Upper lobe of left lung (tissue), 6 donors: ENCODE results near the gene PAIP2B. TPM values are rescaled to one million over a fixed set of nuclear protein-coding genes. Genes with fewer than 3 reads are reported as not detected.

Source experiments
- ATAC-seq, 2 donors: fragments of 200-7000 bp; cut with Tn5 transposase; one replicate each; pipeline ENCODE4 v1.9.1; 2022; ENCODE audit warnings: mild to moderate bottlenecking in 2 of 2, moderate library complexity in 2 of 2; ENCODE audit not compliant: low FRiP score in 2 of 2
- DNase-seq, 2 donors: peaks; one replicate each; pipeline ENCODE4 v3.0.0-alpha.2; 2019 to 2020
- H3K27ac ChIP-seq, 4 donors: fragments of 200-600 bp; sonication (generic); one replicate each; pipeline ENCODE4 v1.5.1; 2016 to 2019
- H3K27me3 ChIP-seq, 4 donors: fragments of 200-600 bp; sonication (generic); one replicate each; pipeline ENCODE4 v1.5.1; 2017 to 2019
- H3K36me3 ChIP-seq, 4 donors: fragments of 200-600 bp; sonication (generic); one replicate each; pipeline ENCODE4 v1.5.1; 2016 to 2019
- H3K4me1 ChIP-seq, 4 donors: fragments of 200-600 bp; sonication (generic); one replicate each; pipeline ENCODE4 v1.5.1; 2018 to 2019
- H3K4me3 ChIP-seq, 4 donors: fragments of 200-600 bp; sonication (generic); one replicate each; pipeline ENCODE4 v1.5.1; 2017 to 2019; ENCODE audit warnings: mild to moderate bottlenecking in 2 of 4, moderate library complexity in 1 of 4
- H3K9me3 ChIP-seq, 4 donors: fragments of 200-600 bp; sonication (generic); one replicate each; pipeline ENCODE4 v1.5.1; 2018 to 2019
- EP300 ChIP-seq, 4 donors: sonication (generic); formaldehyde crosslinking; IDR thresholded peaks; one replicate each; pipeline ENCODE4 v1.5.1; 2017; ENCODE audit warnings: antibody characterized with exemption in 4 of 4, control low read depth in 2 of 4
- POLR2A ChIP-seq, 4 donors: fragments of 450-650 bp; IDR thresholded peaks; one replicate each; pipeline ENCODE4 v1.5.1; 2016 to 2017; ENCODE audit warnings: antibody characterized with exemption in 4 of 4, mild to moderate bottlenecking in 2 of 4
- POLR2AphosphoS5 ChIP-seq, 2 donors: sonication (generic); formaldehyde crosslinking; IDR thresholded peaks; one replicate each; pipeline ENCODE4 v1.5.1; 2017; ENCODE audit warnings: antibody characterized with exemption in 2 of 2
- WGBS, 2 donors: methylation state at CpG; one replicate each; pipeline ENCODE4 v1.1.5; 2017 to 2018; 5-methylcytosine and 5-hydroxymethylcytosine counted together
- total RNA-seq, 6 donors: library from RNA; depleted of rRNA in 4 of 6; stranded (reverse); fragments of >200 nt in 4 of 6; gene quantifications; one replicate each; pipeline versions ENCODE4 v1.1.0 to v1.2.1, GENCODE V29; 2016 to 2021
- TF ChIP-seq, protein P1 (sequence below), 6 experiments: fragments of 450-650 bp in 4 of 6; fragments of 200-600 bp in 2 of 6; sonication (generic) in 2 of 6; IDR thresholded peaks; one replicate each; pipeline ENCODE4 v1.5.1; 2016 to 2019; ENCODE audit warnings: antibody characterized with exemption in 6 of 6
- donor health status: DM: no; HTN: no; CAD: no; lungs with moderate emphysema.
- donor health status: DM: no; HTN: yes; CAD: no; lungs with severe emphysema.

PAIP2B gene
- total RNA-seq, 6 donors from 2014 or later: 2.8 to 9.5 (median 6.5) TPM

DNA sequence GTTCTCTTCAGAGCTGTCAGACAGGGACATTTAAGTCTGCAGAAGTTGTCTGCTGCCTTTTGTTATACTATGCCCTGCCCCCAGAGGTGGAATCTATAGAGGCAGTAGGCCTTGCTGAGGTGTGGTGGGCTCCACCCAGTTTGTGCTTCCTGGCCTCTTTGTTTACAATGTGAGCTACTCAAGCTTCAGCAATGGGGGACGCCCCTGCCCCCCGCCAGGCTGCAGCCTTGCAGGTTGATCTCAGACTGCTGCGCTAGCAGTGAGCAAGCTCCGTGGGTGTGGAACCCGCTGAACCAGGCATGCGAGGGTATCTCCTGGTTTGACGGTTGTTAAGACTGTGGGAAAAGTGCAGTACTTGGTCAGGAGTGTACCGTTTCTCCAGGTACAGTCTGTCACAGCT is 24.0 kb upstream of the PAIP2B start:
- H3K4me1 ChIP-seq: no peaks in the 10 kb centered on the region
- 84 to 100% methylated on average over 5 to 8 of the region's 8 CpGs for WGBS, 2 donors
- no peaks in the 10 kb centered on the region for H3K36me3 ChIP-seq
- ATAC-seq (no peak), DNase-seq (peak in 1 of 2 donors; percentile 27)
- H3K4me3 ChIP-seq: no peak overlapping the region
- no peaks in the 10 kb centered on the region for H3K27me3 ChIP-seq
- no peak overlapping the region for H3K27ac ChIP-seq
- H3K9me3 ChIP-seq: no peaks in the 10 kb centered on the region
- TF ChIP-seq POLR2AphosphoS5 (IDR thresholded peaks at IDR 0.05) (no peak), EP300 (IDR thresholded peaks at IDR 0.05) (no peak), POLR2A (IDR thresholded peaks at IDR 0.05) (no peak)
- TF ChIP-seq, protein P1, sequence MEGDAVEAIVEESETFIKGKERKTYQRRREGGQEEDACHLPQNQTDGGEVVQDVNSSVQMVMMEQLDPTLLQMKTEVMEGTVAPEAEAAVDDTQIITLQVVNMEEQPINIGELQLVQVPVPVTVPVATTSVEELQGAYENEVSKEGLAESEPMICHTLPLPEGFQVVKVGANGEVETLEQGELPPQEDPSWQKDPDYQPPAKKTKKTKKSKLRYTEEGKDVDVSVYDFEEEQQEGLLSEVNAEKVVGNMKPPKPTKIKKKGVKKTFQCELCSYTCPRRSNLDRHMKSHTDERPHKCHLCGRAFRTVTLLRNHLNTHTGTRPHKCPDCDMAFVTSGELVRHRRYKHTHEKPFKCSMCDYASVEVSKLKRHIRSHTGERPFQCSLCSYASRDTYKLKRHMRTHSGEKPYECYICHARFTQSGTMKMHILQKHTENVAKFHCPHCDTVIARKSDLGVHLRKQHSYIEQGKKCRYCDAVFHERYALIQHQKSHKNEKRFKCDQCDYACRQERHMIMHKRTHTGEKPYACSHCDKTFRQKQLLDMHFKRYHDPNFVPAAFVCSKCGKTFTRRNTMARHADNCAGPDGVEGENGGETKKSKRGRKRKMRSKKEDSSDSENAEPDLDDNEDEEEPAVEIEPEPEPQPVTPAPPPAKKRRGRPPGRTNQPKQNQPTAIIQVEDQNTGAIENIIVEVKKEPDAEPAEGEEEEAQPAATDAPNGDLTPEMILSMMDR (IDR thresholded peaks at IDR 0.05): no peak

DNA sequence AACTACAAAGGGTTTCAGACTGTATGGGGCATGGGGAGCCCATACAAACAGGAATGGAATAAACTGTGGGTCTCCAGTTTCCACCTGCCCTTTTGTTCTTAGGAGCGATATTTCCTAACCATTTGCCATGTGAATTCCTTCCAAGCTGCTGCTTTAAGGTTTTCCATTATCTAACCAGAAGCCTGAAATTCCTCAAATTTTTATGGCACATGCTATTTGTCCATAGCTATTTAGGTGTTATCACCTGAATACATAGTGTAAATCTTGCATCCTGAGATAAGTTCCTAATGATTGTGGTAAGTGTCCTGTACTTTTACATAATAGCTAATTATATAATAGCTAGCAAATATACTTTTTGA is 17.4 kb upstream of the PAIP2B start:
- DNase-seq (no peak), ATAC-seq (no peak)
- Histone ChIP-seq H3K4me3 (no peak overlapping the region), H3K27ac (no peak overlapping the region), H3K27me3 (no peaks in the 10 kb centered on the region), H3K4me1 (no peaks in the 10 kb centered on the region), H3K36me3 (no peaks in the 10 kb centered on the region), H3K9me3 (no peaks in the 10 kb centered on the region)
- WGBS, 2 donors: 57 to 69% methylated on average over 1 of the region's 1 CpG
- no peak for TF ChIP-seq POLR2A (IDR thresholded peaks at IDR 0.05)
- TF ChIP-seq, protein P1 (IDR thresholded peaks at IDR 0.05): no peak
- no peak for TF ChIP-seq EP300 (IDR thresholded peaks at IDR 0.05)
- TF ChIP-seq POLR2AphosphoS5 (IDR thresholded peaks at IDR 0.05): no peak

DNA sequence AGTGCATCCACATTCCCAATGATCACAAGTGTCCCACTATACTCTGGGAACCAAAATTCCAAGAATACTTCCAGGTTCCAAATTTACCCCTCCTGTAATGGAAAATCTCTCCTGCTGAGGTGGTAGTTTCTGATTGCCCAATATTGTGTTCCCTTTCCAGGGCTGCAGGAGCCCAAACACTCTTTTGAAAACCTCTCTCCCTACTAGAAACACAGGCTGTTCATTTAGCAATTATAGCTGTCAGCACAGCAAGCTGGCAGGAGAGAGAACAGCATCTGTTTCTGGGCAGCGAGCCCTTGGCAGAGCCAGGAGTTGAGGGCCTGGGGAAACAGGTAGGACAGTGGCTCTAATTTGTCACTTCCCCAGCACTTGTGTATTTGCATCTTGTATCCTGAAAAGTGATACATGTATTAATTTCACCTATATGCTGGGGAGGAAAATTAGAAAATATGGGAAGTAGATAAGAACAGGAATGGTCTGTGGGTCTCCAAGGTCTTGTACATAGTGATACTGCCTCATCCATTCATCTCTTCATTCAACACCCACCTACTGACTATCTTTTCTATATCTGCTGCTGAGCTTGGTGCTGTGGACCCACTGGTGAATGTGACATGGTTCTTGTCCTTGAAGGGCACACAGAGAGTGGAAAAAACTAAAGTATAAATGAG is 16.9 kb upstream of the PAIP2B start:
- no peak for ATAC-seq
- no peaks in the 10 kb centered on the region for H3K27me3 ChIP-seq
- H3K27ac ChIP-seq: no peak overlapping the region
- DNase-seq: no peak
- no peaks in the 10 kb centered on the region for H3K9me3 ChIP-seq
- no peaks in the 10 kb centered on the region for H3K36me3 ChIP-seq
- TF ChIP-seq POLR2A (IDR thresholded peaks at IDR 0.05) (no peak), EP300 (IDR thresholded peaks at IDR 0.05) (no peak), POLR2AphosphoS5 (IDR thresholded peaks at IDR 0.05) (no peak)
- TF ChIP-seq, protein P1 (IDR thresholded peaks at IDR 0.05): no peak
- WGBS, 2 donors: 54% methylated on average over 1 of the region's 1 CpG; no CpG with 5 or more reads in 1 of the 2 donors
- no peak overlapping the region for H3K4me3 ChIP-seq
- H3K4me1 ChIP-seq: no peaks in the 10 kb centered on the region

DNA sequence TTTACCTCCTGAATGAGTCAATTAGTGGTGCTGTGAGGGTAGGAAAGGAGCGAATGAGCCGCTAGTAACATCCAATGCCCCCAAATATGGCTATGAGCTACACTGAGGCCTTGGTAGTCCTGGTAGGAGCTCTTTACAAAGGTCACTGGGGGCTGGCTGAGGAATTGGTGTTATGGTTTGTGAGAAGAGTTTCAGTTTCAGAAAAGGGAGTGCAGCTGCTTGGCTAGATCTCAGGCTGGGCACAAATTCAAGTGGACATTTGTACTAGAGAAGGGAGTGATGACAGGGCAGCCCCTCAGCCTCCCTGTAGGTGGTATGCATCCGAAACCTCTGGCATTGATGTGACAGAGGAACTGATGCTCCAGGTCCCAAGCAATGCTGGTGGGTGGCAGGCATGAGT is 13.9 kb upstream of the PAIP2B start:
- Histone ChIP-seq H3K9me3 (no peaks in the 10 kb centered on the region), H3K4me1 (no peaks in the 10 kb centered on the region), H3K27ac (no peak overlapping the region), H3K4me3 (no peak overlapping the region), H3K36me3 (no peaks in the 10 kb centered on the region), H3K27me3 (no peaks in the 10 kb centered on the region)
- 83 to 86% methylated on average over 3 of the region's 3 CpGs for WGBS, 2 donors
- TF ChIP-seq POLR2AphosphoS5 (IDR thresholded peaks at IDR 0.05): no peak
- no peak for TF ChIP-seq POLR2A (IDR thresholded peaks at IDR 0.05)
- TF ChIP-seq, protein P1 (IDR thresholded peaks at IDR 0.05): no peak
- no peak for TF ChIP-seq EP300 (IDR thresholded peaks at IDR 0.05)
- DNase-seq: no peak
- ATAC-seq: no peak

DNA sequence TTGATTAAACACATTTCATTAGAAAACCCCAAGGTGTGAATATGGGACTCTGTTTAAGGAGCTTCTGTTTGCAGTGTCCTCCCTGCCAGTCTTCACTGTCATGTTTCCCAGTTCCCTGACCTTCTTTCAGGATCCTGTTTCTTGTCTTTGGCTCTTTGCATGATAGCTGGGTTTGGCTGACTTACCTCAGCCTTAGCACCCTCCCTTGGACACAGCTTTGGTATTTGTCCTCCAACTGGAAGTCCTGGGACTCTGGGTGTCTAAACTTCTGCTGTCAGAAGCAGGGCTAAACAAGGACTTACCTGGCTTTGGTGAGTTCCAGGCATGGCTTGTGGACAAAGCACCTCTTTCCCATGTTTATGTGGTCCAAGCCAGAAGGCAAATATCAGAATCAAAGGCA is 11.2 kb upstream of the PAIP2B start:
- H3K36me3 ChIP-seq: no peaks in the 10 kb centered on the region
- no peak for ATAC-seq
- DNase-seq: no peak
- no peaks in the 10 kb centered on the region for H3K27me3 ChIP-seq
- H3K27ac ChIP-seq: no peak overlapping the region
- TF ChIP-seq, protein P1 (IDR thresholded peaks at IDR 0.05): no peak
- TF ChIP-seq POLR2A (IDR thresholded peaks at IDR 0.05): no peak
- no peak for TF ChIP-seq POLR2AphosphoS5 (IDR thresholded peaks at IDR 0.05)
- no peak for TF ChIP-seq EP300 (IDR thresholded peaks at IDR 0.05)
- H3K9me3 ChIP-seq: no peaks in the 10 kb centered on the region
- no peak overlapping the region for H3K4me3 ChIP-seq
- no peaks in the 10 kb centered on the region for H3K4me1 ChIP-seq
